H9 (cell line): ENCODE measurements around the gene E2F4. TPM values are rescaled to one million over a fixed set of nuclear protein-coding genes. Genes with fewer than 3 reads are reported as not detected.

Source experiments
- DNase-seq: peaks from one replicate; pipeline ENCODE4 v3.0.0-alpha.2; 2017
- H2AFZ ChIP-seq: one replicate; pipeline ENCODE4 v1.6.1; 2013; ENCODE audit warnings: mild to moderate bottlenecking, low read length, control low read depth, moderate library complexity
- H2AK5ac ChIP-seq: 2 replicates; pipeline ENCODE4 v1.6.1; 2013; ENCODE audit warnings: low read length, control low read depth, mixed read lengths; ENCODE audit not compliant: insufficient read length
- H2BK120ac ChIP-seq: one replicate; pipeline ENCODE4 v1.6.1; 2013; ENCODE audit warnings: low read depth, mild to moderate bottlenecking, low read length, control low read depth, inconsistent platforms; ENCODE audit not compliant: poor library complexity, severe bottlenecking
- H2BK12ac ChIP-seq: 2 replicates; pipeline ENCODE4 v1.6.1; 2013; ENCODE audit warnings: low read length, control low read depth, mixed read lengths, low read depth; ENCODE audit not compliant: insufficient read length
- H2BK15ac ChIP-seq: 2 replicates; pipeline ENCODE4 v1.6.1; 2013; ENCODE audit warnings: low read depth, low read length, control low read depth
- H2BK20ac ChIP-seq: one replicate; pipeline ENCODE4 v1.6.1; 2013; ENCODE audit warnings: low read depth, mild to moderate bottlenecking, low read length, control low read depth, inconsistent platforms; ENCODE audit not compliant: poor library complexity, severe bottlenecking
- H2BK5ac ChIP-seq: 2 replicates; pipeline ENCODE4 v1.6.1; 2013; ENCODE audit warnings: low read length, control low read depth, mixed read lengths; ENCODE audit not compliant: insufficient read length
- H3K14ac ChIP-seq: 2 replicates; pipeline ENCODE4 v1.6.1; 2013; ENCODE audit warnings: low read length, control low read depth; ENCODE audit not compliant: insufficient read depth
- H3K18ac ChIP-seq: 2 replicates; pipeline ENCODE4 v1.6.1; 2013; ENCODE audit warnings: low read depth, mild to moderate bottlenecking, mixed read lengths, low read length, control low read depth; ENCODE audit not compliant: insufficient read length
- H3K23ac ChIP-seq: 2 replicates; pipeline ENCODE4 v1.6.1; 2013; ENCODE audit warnings: low read length, control low read depth, mixed read lengths, low read depth; ENCODE audit not compliant: insufficient read length
- H3K23me2 ChIP-seq: 2 replicates; pipeline ENCODE4 v1.6.1; 2013; ENCODE audit warnings: low read depth, mild to moderate bottlenecking, mixed read lengths, low read length, control low read depth; ENCODE audit not compliant: insufficient read length, poor library complexity, severe bottlenecking
- H3K27ac ChIP-seq: 2 replicates; pipeline ENCODE4 v1.5.1; 2013; ENCODE audit warnings: low read length, control low read depth, mixed read lengths, low read depth; ENCODE audit not compliant: insufficient read length
- H3K27me3 ChIP-seq: 2 replicates; pipeline ENCODE4 v1.6.1; 2013; ENCODE audit warnings: low read length, control low read depth, inconsistent platforms; ENCODE audit not compliant: insufficient read depth
- H3K4ac ChIP-seq: 2 replicates; pipeline ENCODE4 v1.6.1; 2013; ENCODE audit warnings: low read depth, mild to moderate bottlenecking, control low read depth, inconsistent platforms, low read length, moderate library complexity
- H3K4me1 ChIP-seq: 2 replicates; pipeline ENCODE4 v1.6.1; 2013; ENCODE audit warnings: low read length, control low read depth, inconsistent platforms; ENCODE audit not compliant: insufficient read depth
- H3K4me2 ChIP-seq: 2 replicates; pipeline ENCODE4 v1.6.1; 2013; ENCODE audit warnings: low read length, control low read depth, mixed read lengths; ENCODE audit not compliant: insufficient read length, insufficient read depth
- H3K56ac ChIP-seq: 2 replicates; pipeline ENCODE4 v1.6.1; 2013; ENCODE audit warnings: low read depth, mild to moderate bottlenecking, mixed read lengths, low read length, control low read depth; ENCODE audit not compliant: insufficient read length
- H3K79me1 ChIP-seq: 2 replicates; pipeline ENCODE4 v1.6.1; 2013; ENCODE audit warnings: low read depth, mild to moderate bottlenecking, moderate library complexity, low read length, control low read depth, inconsistent platforms; ENCODE audit not compliant: insufficient read depth, poor library complexity, severe bottlenecking
- H3K79me2 ChIP-seq: 2 replicates; pipeline ENCODE4 v1.6.1; 2013; ENCODE audit warnings: low read length, control low read depth, inconsistent platforms; ENCODE audit not compliant: insufficient read depth
- H3K9ac ChIP-seq: 2 replicates; pipeline ENCODE4 v1.6.1; 2013; ENCODE audit warnings: low read length, control low read depth, mixed read lengths; ENCODE audit not compliant: insufficient read length; ENCODE audit errors: extremely low read depth
- H3K9me3 ChIP-seq: one replicate; pipeline ENCODE4 v1.6.1; 2013; ENCODE audit warnings: low read depth, low read length, inconsistent platforms; ENCODE audit not compliant: control insufficient read depth
- H3T11ph ChIP-seq: one replicate; pipeline ENCODE4 v1.6.1; 2013; ENCODE audit warnings: mild to moderate bottlenecking, low read length, control low read depth, inconsistent platforms
- H4K20me1 ChIP-seq: one replicate; pipeline ENCODE4 v1.6.1; 2013; ENCODE audit not compliant: control insufficient read depth, insufficient read length, insufficient read depth
- H4K5ac ChIP-seq: 2 replicates; pipeline ENCODE4 v1.6.1; 2013; ENCODE audit warnings: low read depth, mild to moderate bottlenecking, mixed read lengths, low read length, control low read depth; ENCODE audit not compliant: insufficient read length
- H4K8ac ChIP-seq: replicated peaks from 2 replicates; pipeline ENCODE4 v1.6.1; 2013; ENCODE audit warnings: low read length, control low read depth, mixed read lengths, low read depth; ENCODE audit not compliant: insufficient read length
- H4K91ac ChIP-seq: 2 replicates; pipeline ENCODE4 v1.6.1; 2013; ENCODE audit warnings: low read depth, mild to moderate bottlenecking, moderate library complexity, mixed read lengths, low read length, control low read depth; ENCODE audit not compliant: insufficient read length
- H3K27ac Mint-ChIP-seq, 3 experiments: 2 replicates in 2 of 3; 3 replicates in 1 of 3; pipeline ENCODE4 v1.8.0; 2020 to 2021; ENCODE audit warnings: mixed read lengths in 3 of 3, mild to moderate bottlenecking in 1 of 3, moderate library complexity in 1 of 3
- H3K27me3 Mint-ChIP-seq: 2 replicates; pipeline ENCODE4 v1.8.0; 2021; ENCODE audit warnings: low read depth, mild to moderate bottlenecking, moderate library complexity, mixed read lengths
- H3K36me3 Mint-ChIP-seq, 3 experiments: 2 replicates in 2 of 3; 3 replicates in 1 of 3; pipeline ENCODE4 v1.8.0; 2020 to 2021; ENCODE audit warnings: low read depth in 3 of 3, mixed read lengths in 3 of 3; ENCODE audit not compliant: insufficient read depth in 1 of 3
- H3K4me1 Mint-ChIP-seq, 2 experiments: 2 replicates each; pipeline ENCODE4 v1.8.0; 2020; ENCODE audit warnings: mixed read lengths in 2 of 2
- H3K4me3 Mint-ChIP-seq, 2 experiments: 2 replicates in 1 of 2; 3 replicates in 1 of 2; pipeline ENCODE4 v1.8.0; 2020 to 2021; ENCODE audit warnings: mild to moderate bottlenecking in 2 of 2, mixed read lengths in 2 of 2, moderate library complexity in 1 of 2
- H3K9me3 Mint-ChIP-seq, 2 experiments: 2 replicates in 1 of 2; 3 replicates in 1 of 2; pipeline ENCODE4 v1.8.0; 2020; ENCODE audit warnings: mild to moderate bottlenecking in 2 of 2, mixed read lengths in 2 of 2, moderate library complexity in 1 of 2
- CTCF ChIP-seq: fragments of 200-600 bp; sonication (generic); conservative IDR thresholded peaks from 3 replicates; pipeline ENCODE4 v1.8.0; 2021; ENCODE audit warnings: antibody characterized with exemption, mild to moderate bottlenecking
- WGBS: extraction: QIAGEN DNeasy Blood & Tissue Kit; methylation state at CpG from one replicate; pipeline ENCODE4 v1.1.7; 2013; ENCODE audit warnings: missing lambda C conversion rate, low lambda C conversion rate, mixed read lengths; ENCODE audit not compliant: insufficient read length; ENCODE audit errors: extremely low coverage; 5-methylcytosine and 5-hydroxymethylcytosine counted together
- total RNA-seq: library from RNA; stranded (reverse); gene quantifications from 2 replicates; pipeline ENCODE4 v1.2.1, GENCODE V29; 2021

The E2F4 gene
- total RNA-seq, 1 experiment from 2014 or later = 116 TPM

- no peak overlapping the region for H3K56ac ChIP-seq
- Mint-ChIP-seq H3K27me3 (no peaks in the 10 kb centered on the region), H3K9me3 (no peaks in the 10 kb centered on the region), H3K4me3 (peak overlapping the region in 1 of 2 experiments; percentile 48; a peak in 1 of 5 replicates), H3K27ac (peak overlapping the region in 2 of 3 experiments; percentile 20 to 32; a peak in 2 of 7 replicates), H3K4me1 (peaks cover 13 to 20% of the 10 kb centered on the region in 2 experiments), H3K36me3 (peaks cover 24 to 61% (median 39%) of the 10 kb centered on the region in 3 experiments)
- peaks cover 4% of the 10 kb centered on the region for H3K79me1 ChIP-seq
- H3K9ac ChIP-seq = no peak overlapping the region
- no peak overlapping the region for H4K91ac ChIP-seq
- no CpG with 5 or more reads among the region's 16 CpGs for WGBS
- no peak overlapping the region for H3K14ac ChIP-seq
- H3T11ph ChIP-seq = no peak overlapping the region
- no peak for DNase-seq
- no peak overlapping the region for H2AFZ ChIP-seq
- no peaks in the 10 kb centered on the region for H3K9me3 ChIP-seq
- no peak overlapping the region for H3K23ac ChIP-seq
- H3K23me2 ChIP-seq = no peaks in the 10 kb centered on the region
- no peak overlapping the region for H2AK5ac ChIP-seq
- no peak overlapping the region for H2BK15ac ChIP-seq
- H3K4me1 ChIP-seq = peaks cover 11% of the 10 kb centered on the region; the same call in 1 of the 2 replicates
- no peak for TF ChIP-seq CTCF
- no peaks in the 10 kb centered on the region for H3K27me3 ChIP-seq
- H3K4me2 ChIP-seq = no peak overlapping the region
- no peak overlapping the region for H2BK5ac ChIP-seq
- H4K8ac ChIP-seq = no peak overlapping the region
- H4K5ac ChIP-seq = no peak overlapping the region
- no peaks in the 10 kb centered on the region for H3K79me2 ChIP-seq
- peaks cover 3% of the 10 kb centered on the region for H4K20me1 ChIP-seq
- H2BK12ac ChIP-seq = no peak overlapping the region
- no peak overlapping the region for H3K4ac ChIP-seq
- no peak overlapping the region for H2BK20ac ChIP-seq
- no peak overlapping the region for H3K18ac ChIP-seq
- H2BK120ac ChIP-seq = no peak overlapping the region
- H3K27ac ChIP-seq = no peak overlapping the region
Measured at GRCh38 chr16:67237396-67238277, 45.7 kb downstream of the E2F4 start.
